SK-N-SH treated with all-trans-retinoic acid at 6 μM for 48 hours (cell line): ENCODE results near the gene FAM24A.

Source experiments
- BACH2 ChIP-seq: fragments of 250-450 bp; sonication (Bioruptor Pico); IDR thresholded peaks from 2 replicates; pipeline ENCODE4 v1.9.0; 2021; ENCODE audit warnings: mild to moderate bottlenecking, borderline replicate concordance
- CSDC2 ChIP-seq: fragments of 250-450 bp; sonication (Bioruptor Pico); IDR thresholded peaks from 2 replicates; pipeline ENCODE4 v1.5.0; 2020; ENCODE audit warnings: mild to moderate bottlenecking, moderate library complexity
- GLIS3 ChIP-seq: fragments of 250-450 bp; sonication (Bioruptor Pico); IDR thresholded peaks from 2 replicates; pipeline ENCODE4 v1.5.0; 2020; ENCODE audit warnings: mild to moderate bottlenecking, moderate library complexity
- PATZ1 ChIP-seq: fragments of 250-450 bp; sonication (Bioruptor Pico); IDR thresholded peaks from 2 replicates; pipeline ENCODE4 v1.8.0; 2020; ENCODE audit warnings: mild to moderate bottlenecking, moderate library complexity, borderline replicate concordance
- TSHZ2 ChIP-seq: fragments of 250-450 bp; sonication (Bioruptor Pico); IDR thresholded peaks from 2 replicates; pipeline ENCODE4 v1.5.0; 2020; ENCODE audit warnings: mild to moderate bottlenecking, moderate library complexity
- ZFP3 ChIP-seq: fragments of 250-450 bp; sonication (Bioruptor Pico); IDR thresholded peaks from 2 replicates; pipeline ENCODE4 v1.5.0; 2020; ENCODE audit warnings: mild to moderate bottlenecking, moderate library complexity
- ZNF565 ChIP-seq: fragments of 450-650 bp; formaldehyde crosslinking; conservative IDR thresholded peaks from 2 replicates; pipeline ENCODE4 v1.5.0; 2020; ENCODE audit warnings: low read depth, mild to moderate bottlenecking, moderate library complexity

DNA sequence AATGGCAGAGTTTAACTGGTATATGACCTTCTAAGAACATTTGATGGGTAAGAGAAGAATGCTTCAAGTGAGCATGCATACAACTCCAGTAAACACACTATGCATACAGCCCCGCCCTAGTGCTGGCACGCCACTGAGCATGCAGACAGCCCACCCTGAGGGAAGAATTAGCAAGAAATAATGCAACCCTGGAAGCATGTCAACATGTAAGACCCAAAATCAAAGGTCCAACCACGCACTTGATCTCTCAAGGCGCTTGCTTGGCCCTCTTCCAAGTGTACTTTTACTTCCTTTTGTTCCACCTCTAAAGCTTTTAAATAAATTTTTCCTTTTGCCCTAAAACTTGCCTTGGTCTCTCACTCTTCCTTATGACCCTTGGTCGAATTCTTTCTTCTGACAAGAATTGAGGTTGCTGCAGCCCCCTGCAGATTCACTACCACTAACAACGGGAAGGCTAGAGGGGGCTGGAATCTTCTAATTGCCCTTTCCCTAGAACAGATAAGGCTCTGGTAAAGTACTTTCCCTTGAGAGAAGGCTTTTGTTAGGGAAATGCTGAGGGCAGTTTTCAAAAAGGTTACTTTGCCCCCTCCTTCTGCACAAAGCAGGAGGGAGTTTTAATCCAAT is 34.5 kb upstream of the FAM24A start:
- no peak for TF ChIP-seq ZFP3
- TF ChIP-seq CSDC2 (CRISPR knock-in tag), result no peak
- no peak for TF ChIP-seq TSHZ2 (CRISPR knock-in tag)
- no peak for TF ChIP-seq BACH2 (CRISPR knock-in tag)
- TF ChIP-seq PATZ1, result no peak
- no peak for TF ChIP-seq ZNF565 (CRISPR knock-in tag)
- no peak for TF ChIP-seq GLIS3 (CRISPR knock-in tag)
